Transverse colon (tissue), 4 donors: Measurements from ENCODE around the gene MCAM.

Experiments used
- EP300 ChIP-seq: sonication (generic); formaldehyde crosslinking; IDR thresholded peaks from one replicate; pipeline ENCODE4 v1.6.1; 2017; ENCODE audit warnings: antibody characterized with exemption, low read depth
- POLR2AphosphoS5 ChIP-seq, 3 donors: sonication (generic); formaldehyde crosslinking; IDR thresholded peaks; one replicate each; pipeline ENCODE4 v1.6.1; 2016; ENCODE audit warnings: antibody characterized with exemption in 3 of 3
- TF ChIP-seq, protein P1 (sequence below), 5 experiments: fragments of 200-600 bp in 3 of 5; fragments of 450-650 bp in 2 of 5; sonication (generic) in 3 of 5; IDR thresholded peaks; 1 replicate in 2 of 5; 2 replicates in 3 of 5; pipeline ENCODE4 v1.5.1; 2016 to 2017; ENCODE audit warnings: antibody characterized with exemption in 5 of 5, inconsistent platforms in 3 of 5, mild to moderate bottlenecking in 2 of 5, moderate library complexity in 1 of 5

DNA sequence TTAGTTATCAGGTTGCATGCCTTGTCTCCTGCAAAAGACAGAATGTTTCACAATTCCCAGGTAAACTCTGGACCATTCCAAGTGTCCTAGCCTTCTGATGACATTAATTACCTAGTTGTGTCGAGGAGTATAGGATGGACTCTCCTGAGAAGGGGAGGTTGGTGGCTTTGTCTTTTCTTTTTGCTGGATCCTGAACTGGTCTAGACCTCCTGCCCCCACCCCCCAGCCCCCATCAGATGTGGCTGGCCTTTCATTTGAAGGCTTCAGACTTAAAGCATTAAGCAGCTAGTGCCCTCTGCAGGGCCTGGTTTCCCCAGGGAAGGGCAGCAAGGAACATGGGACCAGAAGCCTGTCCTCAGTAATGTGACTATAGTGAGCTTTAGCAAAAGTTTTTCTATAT, 9.7 kb downstream of the MCAM start:
- TF ChIP-seq EP300 (no peak), POLR2AphosphoS5 (IDR thresholded peaks at IDR 0.05) (no peak)
- TF ChIP-seq, protein P1, sequence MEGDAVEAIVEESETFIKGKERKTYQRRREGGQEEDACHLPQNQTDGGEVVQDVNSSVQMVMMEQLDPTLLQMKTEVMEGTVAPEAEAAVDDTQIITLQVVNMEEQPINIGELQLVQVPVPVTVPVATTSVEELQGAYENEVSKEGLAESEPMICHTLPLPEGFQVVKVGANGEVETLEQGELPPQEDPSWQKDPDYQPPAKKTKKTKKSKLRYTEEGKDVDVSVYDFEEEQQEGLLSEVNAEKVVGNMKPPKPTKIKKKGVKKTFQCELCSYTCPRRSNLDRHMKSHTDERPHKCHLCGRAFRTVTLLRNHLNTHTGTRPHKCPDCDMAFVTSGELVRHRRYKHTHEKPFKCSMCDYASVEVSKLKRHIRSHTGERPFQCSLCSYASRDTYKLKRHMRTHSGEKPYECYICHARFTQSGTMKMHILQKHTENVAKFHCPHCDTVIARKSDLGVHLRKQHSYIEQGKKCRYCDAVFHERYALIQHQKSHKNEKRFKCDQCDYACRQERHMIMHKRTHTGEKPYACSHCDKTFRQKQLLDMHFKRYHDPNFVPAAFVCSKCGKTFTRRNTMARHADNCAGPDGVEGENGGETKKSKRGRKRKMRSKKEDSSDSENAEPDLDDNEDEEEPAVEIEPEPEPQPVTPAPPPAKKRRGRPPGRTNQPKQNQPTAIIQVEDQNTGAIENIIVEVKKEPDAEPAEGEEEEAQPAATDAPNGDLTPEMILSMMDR (IDR thresholded peaks at IDR 0.05) = peak in 1 of 5 experiments; percentile 4
